ENCODE measurements around the gene GPER1. TPM values are rescaled to one million over a fixed set of nuclear protein-coding genes. Genes with fewer than 3 reads are reported as not detected.
"Not testable (repeated sequence)": the region's sequence is repeated elsewhere in the genome, so short reads cannot be mapped to it uniquely, and the experiment has no call there.

Gene GPER1
- total RNA-seq, 2 donors from 2014 or later: 5.7 to 8.2 TPM

GRCh38 chr7:1068619-1069018, 19.3 kb upstream of the GPER1 start:
- no peak for TF ChIP-seq CTCF (IDR thresholded peaks at IDR 0.05)
- intact Hi-C loops (cut with DNase I): no loop called here
- Histone ChIP-seq H3K36me3 (no peaks in the 10 kb centered on the region), H3K9ac (ENCODE audit: low read depth in 2 of 2, low read length in 2 of 2) (no peak overlapping the region), H3K4me1 (no peaks in the 10 kb centered on the region), H3K4me3 (no peak overlapping the region), H3K27me3 (no peaks in the 10 kb centered on the region), H3K27ac (no peak overlapping the region), H3K9me3 (no peaks in the 10 kb centered on the region)
- DNase-seq: no peak

GRCh38 chr7:1070544-1071011, 17.3 kb upstream of the GPER1 start:
- TF ChIP-seq CTCF (IDR thresholded peaks at IDR 0.05): no peak

GRCh38 chr7:1071731-1072254, 16.1 kb upstream of the GPER1 start:
- Histone ChIP-seq H3K9ac (ENCODE audit: low read depth in 2 of 2, low read length in 2 of 2) (no peak overlapping the region), H3K27ac (no peak overlapping the region), H3K36me3 (no peaks in the 10 kb centered on the region), H3K4me3 (no peak overlapping the region), H3K4me1 (no peaks in the 10 kb centered on the region), H3K27me3 (no peaks in the 10 kb centered on the region), H3K9me3 (no peaks in the 10 kb centered on the region)
- no peak for TF ChIP-seq CTCF (IDR thresholded peaks at IDR 0.05)
- DNase-seq: no peak
- intact Hi-C loops (cut with DNase I): no loop called here

More at GRCh38 chr7:1070544-1071011, 17.3 kb upstream of the GPER1 start:
- Histone ChIP-seq H3K27ac (no peak overlapping the region), H3K9ac (ENCODE audit: low read depth in 2 of 2, low read length in 2 of 2) (no peak overlapping the region), H3K36me3 (no peaks in the 10 kb centered on the region), H3K27me3 (no peaks in the 10 kb centered on the region), H3K4me3 (no peak overlapping the region), H3K9me3 (no peaks in the 10 kb centered on the region), H3K4me1 (no peaks in the 10 kb centered on the region)
- intact Hi-C loops (cut with DNase I): no loop called here
- no peak for DNase-seq

GRCh38 chr7:1073142-1073977, 14.6 kb upstream of the GPER1 start:
- H3K9ac ChIP-seq (ENCODE audit: low read depth in 2 of 2, low read length in 2 of 2): no peak overlapping the region
- H3K4me1 ChIP-seq: no peaks in the 10 kb centered on the region
- no peaks in the 10 kb centered on the region for H3K27me3 ChIP-seq
- no peak overlapping the region for H3K27ac ChIP-seq
- no peaks in the 10 kb centered on the region for H3K9me3 ChIP-seq
- intact Hi-C loops (cut with DNase I): no loop called here
- TF ChIP-seq CTCF (IDR thresholded peaks at IDR 0.05): no peak
- no peak for DNase-seq
- no peaks in the 10 kb centered on the region for H3K36me3 ChIP-seq
- H3K4me3 ChIP-seq: no peak overlapping the region

GRCh38 chr7:1074018-1074417, 13.9 kb upstream of the GPER1 start:
- H3K4me3 ChIP-seq; DNase-seq; H3K36me3 ChIP-seq; H3K9me3 ChIP-seq; H3K27ac ChIP-seq; H3K27me3 ChIP-seq; H3K9ac ChIP-seq (ENCODE audit: low read depth in 2 of 2, low read length in 2 of 2); intact Hi-C loops (cut with DNase I); H3K4me1 ChIP-seq: not testable (repeated sequence)

Measured in colonic mucosa (tissue), 4 donors.